Measurements from ENCODE around the gene TRAF2. TPM values are rescaled to one million over a fixed set of nuclear protein-coding genes. Genes with fewer than 3 reads are reported as not detected.
A peak's percentile ranks its signal among the peaks of the same experiment; 100 is the strongest.

The TRAF2 gene
- total and polyA plus RNA-seq, 2 donors (not counting 1 experiment from before 2014, with no cell fraction given), result 25.5 to 54.5 TPM

GRCh38 chr9:136847826-136848392 lies 38.4 kb upstream of the TRAF2 start:
- H3K4me3 Mint-ChIP-seq, result peak overlapping the region; percentile 96
- H3K36me3 ChIP-seq (replicated peaks in 1 of 2; ENCODE audit: control extremely low read depth in 1 of 2, control insufficient read depth in 1 of 2, extremely low read depth in 1 of 2, insufficient read depth in 2 of 2, low read length in 1 of 2), result peaks cover 0 to 4% of the 10 kb centered on the region in 2 experiments
- peaks cover 26% of the 10 kb centered on the region for H3K4me1 Mint-ChIP-seq
- no peaks in the 10 kb centered on the region for H3K9me3 Mint-ChIP-seq (ENCODE audit: insufficient read depth)
- H3K27me3 ChIP-seq (replicated peaks in 1 of 4; ENCODE audit: control extremely low read depth in 1 of 4, control insufficient read depth in 3 of 4, insufficient read depth in 4 of 4, low read length in 3 of 4), result peaks cover 0 to 39% (median 12%) of the 10 kb centered on the region in 4 experiments
- ATAC-seq (ENCODE audit: low read depth) (no peak), DNase-seq (peak; percentile 74)
- CTCF ChIA-PET, result interaction anchor here (1.0 to 1.1 kb wide), 3 partner anchors 96 to 181 kb away, joined by 3 to 5 read pairs (median 3); partner anchors contain the start of gene FBXW5
- peak overlapping the region; percentile 84 for H3K9ac ChIP-seq (ENCODE audit: low read length)
- no peak overlapping the region for H3K27ac ChIP-seq (ENCODE audit: low read length in 2 of 2)
- peak overlapping the region; percentile 99 for H3K4me2 ChIP-seq (replicated peaks; ENCODE audit: low read depth, low read length, poor library complexity, severe bottlenecking)
- 2% methylated on average over 48 of the region's 48 CpGs for WGBS (ENCODE audit: insufficient coverage)
- peaks cover 7% of the 10 kb centered on the region for H3K27me3 Mint-ChIP-seq
- intact Hi-C loops (cut with micrococcal nuclease), result loop anchor here (2.0 to 5.0 kb wide), 2 partner anchors 54 to 185 kb away; partner anchors contain the start of gene FUT7
- POLR2A ChIA-PET, result interaction anchor here (0.6 to 0.7 kb wide), 3 partner anchors 19 to 296 kb away, joined by 3 to 10 read pairs (median 8); no protein-coding TSS in a partner anchor
- peaks cover 46 to 49% of the 10 kb centered on the region in 2 donors for H3K4me1 ChIP-seq (ENCODE audit: control insufficient read depth in 2 of 2, insufficient read depth in 2 of 2, low read length in 2 of 2)
- peaks cover 0 to 25% (median 0%) of the 10 kb centered on the region in 3 donors for H3K9me3 ChIP-seq (ENCODE audit: control extremely low read depth in 1 of 3, control insufficient read depth in 2 of 3, insufficient read depth in 1 of 3, low read length in 2 of 3)
- H2AFZ ChIP-seq (ENCODE audit: insufficient read depth, low read depth, low read length, poor library complexity, severe bottlenecking), result peak overlapping the region; percentile 97
- H3K27ac Mint-ChIP-seq, result peak overlapping the region; percentile 84
- TF ChIP-seq EZH2 (IDR thresholded peaks at IDR 0.05; ENCODE audit: borderline replicate concordance, insufficient read depth, low read depth, low read length, poor library complexity, severe bottlenecking), result peak; percentile 84
- TF ChIP-seq, protein P1, sequence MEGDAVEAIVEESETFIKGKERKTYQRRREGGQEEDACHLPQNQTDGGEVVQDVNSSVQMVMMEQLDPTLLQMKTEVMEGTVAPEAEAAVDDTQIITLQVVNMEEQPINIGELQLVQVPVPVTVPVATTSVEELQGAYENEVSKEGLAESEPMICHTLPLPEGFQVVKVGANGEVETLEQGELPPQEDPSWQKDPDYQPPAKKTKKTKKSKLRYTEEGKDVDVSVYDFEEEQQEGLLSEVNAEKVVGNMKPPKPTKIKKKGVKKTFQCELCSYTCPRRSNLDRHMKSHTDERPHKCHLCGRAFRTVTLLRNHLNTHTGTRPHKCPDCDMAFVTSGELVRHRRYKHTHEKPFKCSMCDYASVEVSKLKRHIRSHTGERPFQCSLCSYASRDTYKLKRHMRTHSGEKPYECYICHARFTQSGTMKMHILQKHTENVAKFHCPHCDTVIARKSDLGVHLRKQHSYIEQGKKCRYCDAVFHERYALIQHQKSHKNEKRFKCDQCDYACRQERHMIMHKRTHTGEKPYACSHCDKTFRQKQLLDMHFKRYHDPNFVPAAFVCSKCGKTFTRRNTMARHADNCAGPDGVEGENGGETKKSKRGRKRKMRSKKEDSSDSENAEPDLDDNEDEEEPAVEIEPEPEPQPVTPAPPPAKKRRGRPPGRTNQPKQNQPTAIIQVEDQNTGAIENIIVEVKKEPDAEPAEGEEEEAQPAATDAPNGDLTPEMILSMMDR (IDR thresholded peaks at IDR 0.05), result no peak
- peak overlapping the region; percentile 14 to 87 (median 82) for H3K4me3 ChIP-seq (ENCODE audit: control extremely low read depth in 1 of 5, extremely low read depth in 1 of 5, insufficient read depth in 1 of 5, low read depth in 2 of 5, low read length in 4 of 5)
- peaks cover 2% of the 10 kb centered on the region for H3K79me2 ChIP-seq (ENCODE audit: control insufficient read depth, insufficient read depth, low read length)
- peaks cover 28% of the 10 kb centered on the region for H4K20me1 ChIP-seq (ENCODE audit: control insufficient read depth, insufficient read depth, low read length, poor library complexity, severe bottlenecking)
